Vagina (tissue), 2 donors: ENCODE measurements around the gene CALML5.

Source experiments
- CTCF ChIP-seq, 3 experiments: fragments of 450-650 bp in 2 of 3; fragments of 200-600 bp in 1 of 3; sonication (generic) in 1 of 3; IDR thresholded peaks; one replicate each; pipeline ENCODE4 v1.5.1; 2017 to 2019; ENCODE audit warnings: antibody characterized with exemption in 3 of 3, mild to moderate bottlenecking in 2 of 3, moderate library complexity in 2 of 3
- POLR2A ChIP-seq, 2 donors: fragments of 450-650 bp; IDR thresholded peaks; one replicate each; pipeline ENCODE4 v1.6.1; 2017; ENCODE audit warnings: antibody characterized with exemption in 2 of 2, mild to moderate bottlenecking in 2 of 2, moderate library complexity in 2 of 2
- POLR2AphosphoS5 ChIP-seq, 2 donors: sonication (generic); formaldehyde crosslinking; IDR thresholded peaks; one replicate each; pipeline ENCODE4 v1.9.0; 2017; ENCODE audit warnings: antibody characterized with exemption in 2 of 2, mild to moderate bottlenecking in 2 of 2, low read depth in 1 of 2; ENCODE audit not compliant: insufficient read depth in 1 of 2

- no peak for TF ChIP-seq CTCF (IDR thresholded peaks at IDR 0.05)
- no peak for TF ChIP-seq POLR2AphosphoS5 (IDR thresholded peaks at IDR 0.05; ENCODE audit: insufficient read depth in 1 of 2, low read depth in 1 of 2)
- TF ChIP-seq POLR2A (IDR thresholded peaks at IDR 0.05) = no peak
Measured at GRCh38 chr10:5480162-5480941, 19.0 kb downstream of the CALML5 start.
